ENCODE measurements around the gene CCDC141.
"Not testable (repeated sequence)": the region's sequence is repeated elsewhere in the genome, so short reads cannot be mapped to it uniquely, and the experiment has no call there.

Gene CCDC141

GRCh38 chr2:179068991-179069643 is 19.2 kb upstream of the CCDC141 start:
- no peaks in the 10 kb centered on the region for H3K36me3 ChIP-seq (ENCODE audit: insufficient read depth, low read length)
- no peaks in the 10 kb centered on the region for H3K9me3 ChIP-seq (ENCODE audit: low read length)
- H3K4me1 ChIP-seq (ENCODE audit: insufficient read depth, low read length) = no peaks in the 10 kb centered on the region
- no peaks in the 10 kb centered on the region for H3K27me3 ChIP-seq (ENCODE audit: insufficient read depth, low read length)
- H2AFZ ChIP-seq (ENCODE audit: low read depth, low read length) = no peak overlapping the region
- H3K4me3 ChIP-seq (ENCODE audit: low read length) = no peak overlapping the region

DNA sequence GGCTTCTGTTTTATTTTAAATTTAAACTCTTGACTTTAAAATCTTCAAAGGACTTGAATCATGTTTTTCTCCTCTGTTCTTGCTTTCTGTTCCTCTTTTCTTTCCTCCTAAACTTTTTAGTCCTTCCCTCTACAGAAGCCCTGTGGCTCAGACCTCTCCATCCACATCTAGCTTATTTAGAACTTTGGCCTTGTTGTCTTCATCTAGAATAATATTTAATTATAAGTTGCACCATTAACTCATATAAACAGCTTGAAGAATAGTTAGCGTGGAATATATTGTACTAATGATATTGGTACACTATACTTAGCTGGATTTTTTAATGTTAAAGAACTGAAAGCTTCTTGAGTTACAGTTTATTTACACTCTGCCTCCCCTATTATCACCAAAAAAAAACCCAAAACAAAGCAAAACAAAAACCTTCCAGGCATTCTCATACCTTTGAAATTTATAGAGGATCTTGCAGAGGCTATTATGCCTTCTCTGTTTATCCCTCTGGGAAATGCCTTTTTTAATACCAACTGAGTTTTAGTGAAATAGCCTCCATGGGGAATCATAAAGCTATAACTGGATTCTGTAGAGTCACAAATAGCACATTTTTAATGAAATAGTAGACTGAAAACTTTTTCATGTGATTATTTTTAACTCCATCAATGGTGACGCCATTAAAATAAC is 9.2 kb upstream of the CCDC141 start:
- H3K9me3 ChIP-seq (ENCODE audit: low read length) = no peaks in the 10 kb centered on the region
- H3K36me3 ChIP-seq (ENCODE audit: insufficient read depth, low read length) = no peaks in the 10 kb centered on the region
- no peaks in the 10 kb centered on the region for H3K27me3 ChIP-seq (ENCODE audit: insufficient read depth, low read length)
- peaks cover 7% of the 10 kb centered on the region for H3K4me1 ChIP-seq (ENCODE audit: insufficient read depth, low read length)
- no peak overlapping the region for H3K4me3 ChIP-seq (ENCODE audit: low read length)
- H2AFZ ChIP-seq (ENCODE audit: low read depth, low read length) = no peak overlapping the region

GRCh38 chr2:179057737-179058136 is 7.8 kb upstream of the CCDC141 start:
- Histone ChIP-seq H2AFZ (ENCODE audit: low read depth, low read length) (no peak overlapping the region), H3K36me3 (ENCODE audit: insufficient read depth, low read length) (no peaks in the 10 kb centered on the region), H3K4me3 (ENCODE audit: low read length) (no peak overlapping the region), H3K27me3 (ENCODE audit: insufficient read depth, low read length) (no peaks in the 10 kb centered on the region), H3K4me1 (ENCODE audit: insufficient read depth, low read length) (peaks cover 7% of the 10 kb centered on the region), H3K9me3 (ENCODE audit: low read length) (no peaks in the 10 kb centered on the region)

DNA sequence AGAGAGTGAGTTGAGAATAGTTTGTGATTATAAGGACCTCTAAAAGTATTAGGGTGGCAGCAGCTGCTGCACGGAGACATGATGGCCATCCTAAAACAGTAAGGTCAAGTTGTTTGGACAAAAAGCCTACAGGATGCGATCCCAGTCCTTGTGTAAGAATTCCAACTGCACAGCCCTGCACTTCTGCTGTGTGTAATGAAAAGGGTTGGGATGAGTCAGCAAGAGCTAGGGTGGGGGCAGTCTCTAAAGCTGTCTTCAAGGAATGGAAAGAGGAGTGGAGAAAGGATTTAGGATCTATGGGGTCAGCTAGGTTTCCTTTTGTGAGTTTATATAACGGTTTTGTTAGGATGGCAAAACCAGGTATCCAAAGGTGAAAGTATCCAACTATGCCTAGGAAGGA is 3.6 kb upstream of the CCDC141 start:
- not testable (repeated sequence) for H3K4me1 ChIP-seq (ENCODE audit: insufficient read depth, low read length); H3K36me3 ChIP-seq (ENCODE audit: insufficient read depth, low read length); H3K4me3 ChIP-seq (ENCODE audit: low read length); H3K9me3 ChIP-seq (ENCODE audit: low read length); H2AFZ ChIP-seq (ENCODE audit: low read depth, low read length); H3K27me3 ChIP-seq (ENCODE audit: insufficient read depth, low read length)

DNA sequence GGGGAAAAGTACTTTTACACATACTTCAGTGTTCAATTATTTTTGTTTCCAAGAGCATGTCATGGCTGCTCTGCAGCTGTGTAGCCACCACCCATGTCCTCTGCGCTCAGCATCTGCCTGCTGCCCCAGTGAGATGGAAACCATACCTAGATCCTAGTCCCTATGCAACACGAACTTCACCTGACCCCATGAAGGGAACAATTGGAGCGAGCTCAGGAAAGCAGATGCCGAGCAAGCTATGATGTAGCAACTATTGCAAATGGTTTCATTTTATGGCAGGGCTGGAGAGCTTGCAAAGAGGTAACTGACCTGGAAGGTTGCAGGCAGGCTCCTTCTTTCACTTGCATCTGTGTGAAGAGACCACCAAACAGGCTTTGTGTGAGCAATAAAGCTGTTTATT is 1.3 kb upstream of the CCDC141 start:
- no peak overlapping the region for H2AFZ ChIP-seq (ENCODE audit: low read depth, low read length)
- H3K4me3 ChIP-seq (ENCODE audit: low read length) = no peak overlapping the region
- no peaks in the 10 kb centered on the region for H3K9me3 ChIP-seq (ENCODE audit: low read length)
- H3K36me3 ChIP-seq (ENCODE audit: insufficient read depth, low read length) = no peaks in the 10 kb centered on the region
- H3K27me3 ChIP-seq (ENCODE audit: insufficient read depth, low read length) = no peaks in the 10 kb centered on the region
- no peaks in the 10 kb centered on the region for H3K4me1 ChIP-seq (ENCODE audit: insufficient read depth, low read length)

DNA sequence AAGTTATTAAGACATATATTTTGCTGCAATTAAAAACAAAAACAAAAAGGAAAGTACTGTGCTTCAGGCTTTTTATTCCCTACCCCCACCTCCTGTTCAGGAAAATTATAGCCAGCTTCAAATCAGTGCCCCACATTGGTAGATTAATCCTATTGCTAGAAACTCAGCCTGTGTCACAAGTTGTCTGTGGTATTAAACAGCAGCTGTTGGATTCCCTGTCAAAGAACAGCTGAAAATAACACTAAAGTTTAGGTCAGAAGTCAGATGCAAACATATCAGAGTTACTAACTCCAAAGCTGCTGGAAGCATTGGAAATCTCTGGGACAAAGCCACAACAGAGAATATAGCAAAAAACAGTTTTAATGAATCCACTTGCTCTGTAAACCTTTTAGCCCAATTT is 818 bp upstream of the CCDC141 start:
- H3K4me1 ChIP-seq (ENCODE audit: insufficient read depth, low read length) = no peaks in the 10 kb centered on the region
- H3K4me3 ChIP-seq (ENCODE audit: low read length) = no peak overlapping the region

GRCh38 chr2:179049203-179049545 is 763 bp downstream of the CCDC141 start:
- H3K9me3 ChIP-seq (ENCODE audit: low read length) = no peaks in the 10 kb centered on the region
- H2AFZ ChIP-seq (ENCODE audit: low read depth, low read length) = no peak overlapping the region
- no peaks in the 10 kb centered on the region for H3K36me3 ChIP-seq (ENCODE audit: insufficient read depth, low read length)
- H3K27me3 ChIP-seq (ENCODE audit: insufficient read depth, low read length) = no peaks in the 10 kb centered on the region
- H3K4me1 ChIP-seq (ENCODE audit: insufficient read depth, low read length) = no peaks in the 10 kb centered on the region
- H3K4me3 ChIP-seq (ENCODE audit: low read length) = no peak overlapping the region

More for the DNA sequence above, 818 bp upstream of the CCDC141 start:
- no peaks in the 10 kb centered on the region for H3K9me3 ChIP-seq (ENCODE audit: low read length)
- H2AFZ ChIP-seq (ENCODE audit: low read depth, low read length) = no peak overlapping the region
- no peaks in the 10 kb centered on the region for H3K27me3 ChIP-seq (ENCODE audit: insufficient read depth, low read length)
- no peaks in the 10 kb centered on the region for H3K36me3 ChIP-seq (ENCODE audit: insufficient read depth, low read length)

DNA sequence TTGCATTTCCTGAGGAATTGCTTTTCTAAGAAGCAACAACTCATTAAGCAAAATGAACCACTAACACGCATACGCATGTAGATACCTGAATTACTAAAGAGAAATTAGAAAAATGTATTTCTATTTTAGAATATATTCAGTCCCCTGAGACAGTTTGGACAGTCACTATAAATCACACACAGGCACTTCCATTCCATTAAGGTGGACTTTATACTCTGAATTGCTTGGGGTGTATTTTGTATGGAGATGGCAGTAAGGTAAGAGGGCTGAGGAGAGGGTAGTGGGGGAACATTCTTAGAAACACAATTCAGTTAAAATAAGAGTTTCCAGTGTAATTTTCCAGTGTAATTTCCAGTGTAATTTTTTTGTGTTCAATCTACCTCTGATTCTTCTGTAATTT is 1.8 kb downstream of the CCDC141 start:
- Histone ChIP-seq H3K27me3 (ENCODE audit: insufficient read depth, low read length) (no peaks in the 10 kb centered on the region), H3K9me3 (ENCODE audit: low read length) (no peaks in the 10 kb centered on the region), H2AFZ (ENCODE audit: low read depth, low read length) (no peak overlapping the region), H3K4me3 (ENCODE audit: low read length) (no peak overlapping the region), H3K4me1 (ENCODE audit: insufficient read depth, low read length) (no peaks in the 10 kb centered on the region), H3K36me3 (ENCODE audit: insufficient read depth, low read length) (no peaks in the 10 kb centered on the region)

GRCh38 chr2:179045602-179046001 is 4.3 kb downstream of the CCDC141 start:
- H2AFZ ChIP-seq (ENCODE audit: low read depth, low read length); H3K27me3 ChIP-seq (ENCODE audit: insufficient read depth, low read length); H3K36me3 ChIP-seq (ENCODE audit: insufficient read depth, low read length); H3K9me3 ChIP-seq (ENCODE audit: low read length); H3K4me3 ChIP-seq (ENCODE audit: low read length); H3K4me1 ChIP-seq (ENCODE audit: insufficient read depth, low read length): not testable (repeated sequence)

GRCh38 chr2:179044500-179044899 is 5.4 kb downstream of the CCDC141 start:
- Histone ChIP-seq H3K27me3 (ENCODE audit: insufficient read depth, low read length) (no peaks in the 10 kb centered on the region), H3K4me3 (ENCODE audit: low read length) (no peak overlapping the region), H2AFZ (ENCODE audit: low read depth, low read length) (no peak overlapping the region), H3K4me1 (ENCODE audit: insufficient read depth, low read length) (no peaks in the 10 kb centered on the region), H3K9me3 (ENCODE audit: low read length) (no peaks in the 10 kb centered on the region), H3K36me3 (ENCODE audit: insufficient read depth, low read length) (no peaks in the 10 kb centered on the region)

- H3K4me1 ChIP-seq (ENCODE audit: insufficient read depth, low read length) = no peaks in the 10 kb centered on the region
- no peaks in the 10 kb centered on the region for H3K27me3 ChIP-seq (ENCODE audit: insufficient read depth, low read length)
- H2AFZ ChIP-seq (ENCODE audit: low read depth, low read length) = no peak overlapping the region
- H3K4me3 ChIP-seq (ENCODE audit: low read length) = no peak overlapping the region
- H3K36me3 ChIP-seq (ENCODE audit: insufficient read depth, low read length) = no peaks in the 10 kb centered on the region
- no peaks in the 10 kb centered on the region for H3K9me3 ChIP-seq (ENCODE audit: low read length)
Measured at GRCh38 chr2:179037807-179038206, 12.1 kb downstream of the CCDC141 start.

DNA sequence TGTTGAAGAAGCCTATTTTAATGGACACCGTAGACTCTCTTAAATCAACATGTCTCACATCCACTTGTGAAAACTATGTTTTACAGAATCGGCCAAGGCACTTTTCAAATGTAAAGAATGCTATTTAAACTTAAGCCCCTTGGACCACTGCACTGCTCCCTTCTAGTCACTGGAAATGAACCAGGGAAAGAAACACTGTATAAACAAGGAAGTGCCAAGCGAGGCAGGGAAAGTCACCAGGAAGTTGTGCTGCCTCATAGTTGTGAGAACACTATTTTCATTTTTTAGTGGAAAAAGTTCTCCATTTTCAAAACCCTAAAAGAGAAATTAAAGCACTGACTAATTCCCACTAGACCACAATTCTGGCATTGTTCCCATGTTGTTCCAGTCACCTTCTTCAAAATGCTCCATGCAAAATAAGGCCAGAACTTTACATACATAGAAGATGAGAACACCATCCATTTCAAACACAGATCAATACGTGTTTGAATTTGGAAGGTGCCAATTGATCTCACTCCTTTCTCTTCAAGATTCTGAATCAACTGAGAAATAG is 13.5 kb downstream of the CCDC141 start:
- Histone ChIP-seq H3K4me1 (ENCODE audit: insufficient read depth, low read length) (no peaks in the 10 kb centered on the region), H3K4me3 (ENCODE audit: low read length) (no peak overlapping the region), H3K36me3 (ENCODE audit: insufficient read depth, low read length) (no peaks in the 10 kb centered on the region), H3K9me3 (ENCODE audit: low read length) (no peaks in the 10 kb centered on the region), H2AFZ (ENCODE audit: low read depth, low read length) (no peak overlapping the region), H3K27me3 (ENCODE audit: insufficient read depth, low read length) (no peaks in the 10 kb centered on the region)

DNA sequence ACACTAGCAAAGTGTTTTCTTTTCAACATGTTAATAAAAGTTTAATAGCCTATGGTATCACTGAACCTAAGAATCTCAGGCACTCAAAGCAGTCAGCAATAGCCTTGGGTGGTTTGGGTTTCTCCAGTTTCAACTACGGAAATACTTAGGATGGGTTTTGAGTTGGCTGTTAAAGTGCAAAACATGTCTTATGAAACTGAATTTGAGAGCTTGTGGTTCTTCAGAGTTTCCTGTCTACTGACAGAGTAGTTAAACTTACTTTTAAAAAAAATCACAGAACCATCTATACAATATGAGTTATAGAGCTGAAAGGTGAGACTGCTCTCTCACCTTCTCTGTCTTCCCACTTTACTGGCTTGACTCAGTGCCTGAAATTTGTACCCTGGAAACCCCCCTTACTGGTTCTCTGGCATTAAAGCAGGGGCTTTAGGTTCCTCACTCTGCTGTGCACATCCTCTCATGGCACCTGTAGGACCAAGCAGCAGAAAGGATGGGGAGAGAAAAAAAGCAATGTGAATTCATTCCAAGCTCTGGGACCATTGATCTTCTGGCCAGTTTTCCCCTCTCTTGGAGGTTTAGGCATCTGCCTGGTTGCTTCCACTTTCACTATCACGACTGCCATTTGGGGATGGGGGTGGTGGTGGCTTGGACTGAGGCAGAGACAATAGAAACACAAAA is 18.1 kb downstream of the CCDC141 start:
- H3K4me1 ChIP-seq (ENCODE audit: insufficient read depth, low read length) = no peaks in the 10 kb centered on the region
- no peaks in the 10 kb centered on the region for H3K27me3 ChIP-seq (ENCODE audit: insufficient read depth, low read length)
- H3K9me3 ChIP-seq (ENCODE audit: low read length) = no peaks in the 10 kb centered on the region
- H2AFZ ChIP-seq (ENCODE audit: low read depth, low read length) = no peak overlapping the region
- no peaks in the 10 kb centered on the region for H3K36me3 ChIP-seq (ENCODE audit: insufficient read depth, low read length)
- no peak overlapping the region for H3K4me3 ChIP-seq (ENCODE audit: low read length)
